Activated CD4-positive, alpha-beta T cell treated with anti-CD3 and anti-CD28 coated beads, Interleukin-2, Interleukin-4, amounts not matched to agents 100 ng/mL and 50 ng/mL, durations not matched to agents 16 hours and 8 hours (primary cell): ENCODE data around the gene ZNF148.
"Not testable (repeated sequence)": the region's sequence is repeated elsewhere in the genome, so short reads cannot be mapped to it uniquely, and the experiment has no call there.

Experiments
- DNase-seq: peaks from one replicate; pipeline ENCODE4 v3.0.0-alpha.2; 2020; ENCODE audit warnings: low spot score

ZNF148 gene

DNA sequence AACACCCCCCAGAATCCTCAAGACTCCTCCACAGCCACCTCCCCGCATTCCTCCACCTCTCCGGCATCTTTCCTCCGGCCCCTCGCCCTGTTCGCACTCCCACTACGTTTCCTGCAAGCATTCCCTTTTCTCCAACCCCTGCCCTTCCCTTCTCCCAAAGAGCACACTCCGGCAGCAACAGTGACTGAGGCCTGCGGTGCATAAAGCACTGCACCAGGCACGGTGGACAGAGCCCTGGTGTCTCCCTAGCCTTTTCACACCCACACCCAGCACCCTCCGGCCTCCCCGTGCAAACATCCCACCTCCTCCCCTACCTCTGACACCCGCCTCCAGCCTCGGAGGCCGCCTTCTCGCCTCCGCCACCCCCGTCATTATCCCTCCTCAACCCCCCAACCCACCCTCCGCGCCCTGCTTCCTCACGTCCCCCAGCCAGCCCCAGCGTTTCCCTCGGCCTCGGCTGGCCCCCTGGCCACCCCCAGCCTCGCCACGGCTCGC lies 577 bp downstream of the ZNF148 start:
- peak; percentile 25 for DNase-seq

DNA sequence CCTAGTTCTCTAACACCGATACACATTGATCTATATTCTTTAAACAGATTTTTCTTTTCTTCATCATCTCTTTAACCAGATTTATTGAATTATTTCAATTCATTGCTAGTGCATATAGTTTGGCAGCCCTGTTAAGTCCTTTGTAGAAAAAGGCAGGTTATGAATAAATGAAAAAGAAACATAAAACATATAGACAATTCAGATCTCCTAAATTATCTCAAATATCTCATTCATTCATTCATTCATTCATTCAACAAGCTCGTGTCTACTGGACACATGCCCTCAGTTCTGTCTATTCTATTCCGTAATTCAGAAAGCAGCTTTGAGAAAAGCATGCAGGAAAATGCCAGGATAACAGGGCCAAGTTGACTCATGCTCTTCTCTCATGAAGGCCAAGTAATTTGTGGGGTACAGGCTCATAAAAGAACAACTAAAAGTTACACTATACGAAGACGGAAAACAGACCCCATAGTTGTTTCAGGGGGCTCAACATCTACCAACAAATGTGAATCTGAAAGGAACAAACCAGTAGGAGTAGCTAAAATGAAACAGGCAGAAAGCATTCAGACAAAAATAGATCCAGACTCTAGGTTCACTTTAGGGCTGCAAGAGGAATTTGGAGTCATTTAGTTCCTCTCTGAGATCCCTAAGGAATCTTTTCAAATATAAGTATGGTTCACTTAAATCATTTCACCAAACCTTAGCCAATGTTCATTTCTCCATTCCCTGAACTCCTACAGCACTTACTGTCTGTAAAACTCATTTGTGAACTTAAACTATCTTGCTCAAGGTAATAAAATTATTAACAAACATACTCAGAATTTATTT lies 7.5 kb downstream of the ZNF148 start:
- no peak for DNase-seq

DNA sequence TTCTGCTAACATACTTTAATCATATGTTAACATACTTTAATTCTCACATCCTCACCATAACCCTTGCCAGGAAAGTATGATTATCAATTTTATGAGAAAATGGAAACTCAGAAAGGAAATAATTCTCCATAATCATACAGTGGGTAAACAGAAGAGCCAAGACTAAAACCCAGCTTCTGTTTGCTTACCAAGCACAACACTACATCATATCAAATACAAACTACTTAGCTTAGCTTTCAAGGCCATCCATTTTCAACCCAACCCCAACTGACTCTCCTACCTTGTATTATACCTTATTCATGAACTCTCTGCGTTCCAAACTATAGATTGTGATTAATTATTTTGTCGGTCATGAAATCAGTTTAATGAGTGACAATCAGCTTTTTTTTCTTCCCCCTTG lies 9.0 kb downstream of the ZNF148 start:
- no peak for DNase-seq

DNA sequence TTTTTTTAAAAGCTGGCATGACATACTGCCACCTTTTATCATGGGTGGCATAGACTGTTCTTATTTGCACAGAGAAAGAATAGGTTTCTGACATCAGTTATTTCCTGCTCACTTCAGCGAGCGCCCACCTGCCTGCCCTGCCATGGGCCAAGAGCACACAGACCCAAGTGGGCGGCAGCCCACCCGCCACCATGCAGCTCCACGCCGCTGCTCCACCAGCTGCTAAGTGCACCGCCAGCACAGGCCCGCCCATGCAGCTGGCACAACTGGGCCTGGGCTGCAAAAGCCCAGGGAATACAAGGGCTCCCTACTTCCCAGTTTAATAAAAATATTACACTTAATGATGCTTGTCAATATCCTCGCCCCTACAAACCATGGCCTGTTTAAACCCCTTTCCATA lies 15.4 kb downstream of the ZNF148 start:
- DNase-seq, result no peak

DNA sequence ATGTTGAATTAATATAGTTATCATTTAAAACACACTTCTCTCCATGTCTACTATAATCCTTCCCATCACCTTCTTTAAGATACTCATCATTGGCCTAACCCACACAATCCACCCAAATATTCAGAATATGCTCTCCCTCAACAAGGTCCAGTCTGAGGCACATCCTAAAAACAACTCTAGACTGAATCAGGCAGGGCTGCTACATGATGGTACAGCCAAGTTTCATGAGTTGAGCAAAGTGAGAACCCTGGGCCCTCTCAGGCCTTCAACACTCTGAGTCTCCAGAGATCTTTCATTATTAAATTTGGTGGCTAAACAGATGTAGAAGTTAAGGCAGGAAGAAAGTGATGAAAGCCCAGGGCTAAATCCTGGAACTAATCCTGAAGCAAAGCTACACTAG lies 16.2 kb downstream of the ZNF148 start:
- DNase-seq, result no peak

DNA sequence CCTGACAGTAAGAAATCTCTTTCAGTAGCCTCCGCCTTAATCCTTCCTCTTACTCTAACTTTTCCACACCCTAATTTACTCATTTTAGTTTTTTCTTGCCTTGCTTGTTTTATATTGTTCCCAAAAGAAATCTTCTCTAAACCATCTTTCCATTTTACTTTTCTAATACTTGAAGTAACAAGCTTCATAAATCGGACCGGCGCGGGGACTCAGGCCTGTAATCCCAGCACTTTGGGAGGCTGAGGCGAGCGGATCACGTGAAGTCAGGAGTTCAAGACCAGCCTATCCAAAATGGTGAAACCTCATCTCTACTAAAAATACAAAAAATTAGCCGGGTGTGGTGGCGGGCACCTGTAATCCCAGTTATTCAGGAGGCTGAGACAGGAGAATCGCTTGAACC lies 17.3 kb downstream of the ZNF148 start:
- no peak for DNase-seq

DNA sequence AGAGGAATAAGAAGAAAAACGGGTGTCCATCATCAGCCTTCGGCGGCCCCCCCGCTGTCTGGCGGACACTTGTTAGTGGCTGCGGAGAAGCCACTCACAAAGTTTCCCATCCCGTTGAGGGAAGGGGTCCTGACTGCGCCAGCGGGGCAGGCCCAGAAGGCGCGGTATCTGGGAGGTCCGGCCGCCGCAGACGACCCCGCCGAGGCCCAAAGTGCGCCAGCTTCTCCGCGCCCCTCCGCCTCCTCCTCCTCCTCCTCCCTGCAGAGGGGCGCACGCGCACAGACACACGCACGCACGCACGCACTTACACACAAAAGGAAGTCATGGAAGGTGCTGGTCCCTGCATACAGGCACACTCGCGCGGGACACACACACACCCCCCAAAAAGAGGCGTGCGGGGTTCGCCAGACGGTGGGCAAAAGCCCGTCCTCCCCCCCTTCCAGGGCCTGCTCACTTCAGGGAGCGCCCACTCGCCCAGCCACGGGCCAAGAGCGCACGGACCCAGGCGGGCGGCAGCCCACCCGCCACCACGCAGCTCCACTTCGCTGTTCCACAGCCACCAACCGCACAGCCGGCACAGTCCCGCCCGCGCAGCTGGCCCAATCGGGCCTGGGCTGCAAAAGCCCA lies 18.0 kb downstream of the ZNF148 start:
- peak; percentile 25 for DNase-seq

DNA sequence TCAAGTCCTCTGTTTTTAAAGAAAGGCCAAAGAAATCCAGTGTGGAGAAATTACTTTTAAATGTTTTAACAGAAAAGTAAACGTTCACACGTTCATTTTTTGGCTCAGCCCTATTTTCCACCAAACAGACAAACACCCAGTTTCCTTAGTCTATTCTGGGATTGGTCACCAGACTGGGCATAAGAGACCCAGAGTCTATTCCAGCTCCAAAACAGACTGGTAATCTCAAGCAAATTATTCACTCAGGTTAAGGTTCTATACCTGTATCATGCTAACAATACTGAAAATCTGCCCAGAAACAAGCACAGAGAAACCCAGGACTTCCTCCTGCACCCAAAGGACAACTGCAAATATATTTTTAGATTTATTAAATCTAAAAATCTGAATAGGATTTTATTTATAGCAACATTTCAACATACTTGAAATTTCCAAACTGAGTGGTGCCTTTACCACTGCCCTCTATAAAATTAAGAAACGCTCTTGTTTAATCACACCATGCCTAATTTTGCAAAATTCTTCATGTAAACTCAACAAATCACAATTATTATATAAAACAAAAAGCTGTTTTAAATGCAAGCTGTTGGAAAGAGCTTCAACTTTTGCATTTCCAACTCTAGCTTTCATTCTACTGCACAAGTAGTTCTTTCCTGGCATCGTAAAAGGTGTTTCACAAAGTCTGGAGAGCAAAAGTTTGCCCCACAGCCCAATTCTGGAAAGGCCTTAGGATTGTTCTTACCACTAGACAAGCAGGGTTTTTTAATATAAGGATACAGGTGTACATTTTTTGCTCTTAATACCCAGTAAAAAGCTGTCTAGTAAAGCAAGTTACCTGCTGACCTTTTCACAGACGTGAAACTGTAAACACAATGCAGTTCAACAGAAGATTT lies 18.7 kb downstream of the ZNF148 start:
- DNase-seq, result no peak

DNA sequence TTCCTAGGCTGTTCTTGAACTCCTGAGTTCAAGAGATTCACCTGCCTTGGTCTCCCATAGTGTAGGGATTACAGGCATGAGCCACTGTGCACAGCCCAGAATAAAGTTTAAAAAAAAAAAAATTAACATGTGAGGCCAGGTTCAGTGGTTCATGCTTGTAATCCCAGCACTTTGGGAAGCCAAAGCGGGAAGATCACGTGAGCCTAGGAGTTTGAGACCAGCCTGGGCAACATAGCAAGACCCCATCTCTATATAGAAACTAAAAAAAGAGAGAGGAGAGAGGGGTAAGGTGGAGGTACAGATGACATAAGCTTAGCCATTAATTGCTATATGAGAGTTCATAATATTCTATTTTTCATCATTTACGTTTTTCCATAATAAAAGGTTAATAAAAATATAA lies 21.5 kb downstream of the ZNF148 start:
- no peak for DNase-seq

DNA sequence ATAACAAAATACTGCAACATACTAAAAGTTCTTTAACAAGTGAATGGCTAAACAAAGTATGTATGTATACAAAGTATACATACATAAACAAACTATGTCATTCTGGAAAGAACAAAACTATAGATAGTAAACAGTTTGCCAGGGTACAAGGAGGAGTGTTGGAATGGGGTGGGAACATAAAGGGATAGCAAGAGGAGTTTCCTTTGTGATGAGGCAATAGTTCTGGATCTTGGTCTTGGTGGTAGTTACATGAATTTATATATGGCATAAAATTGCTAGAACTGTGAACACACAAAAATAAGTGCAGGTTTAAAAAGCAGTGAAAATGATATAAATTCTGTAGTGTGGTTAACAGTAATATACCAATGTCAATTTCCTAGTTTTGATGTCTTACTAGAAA lies 22.0 kb downstream of the ZNF148 start:
- DNase-seq, result no peak

DNA sequence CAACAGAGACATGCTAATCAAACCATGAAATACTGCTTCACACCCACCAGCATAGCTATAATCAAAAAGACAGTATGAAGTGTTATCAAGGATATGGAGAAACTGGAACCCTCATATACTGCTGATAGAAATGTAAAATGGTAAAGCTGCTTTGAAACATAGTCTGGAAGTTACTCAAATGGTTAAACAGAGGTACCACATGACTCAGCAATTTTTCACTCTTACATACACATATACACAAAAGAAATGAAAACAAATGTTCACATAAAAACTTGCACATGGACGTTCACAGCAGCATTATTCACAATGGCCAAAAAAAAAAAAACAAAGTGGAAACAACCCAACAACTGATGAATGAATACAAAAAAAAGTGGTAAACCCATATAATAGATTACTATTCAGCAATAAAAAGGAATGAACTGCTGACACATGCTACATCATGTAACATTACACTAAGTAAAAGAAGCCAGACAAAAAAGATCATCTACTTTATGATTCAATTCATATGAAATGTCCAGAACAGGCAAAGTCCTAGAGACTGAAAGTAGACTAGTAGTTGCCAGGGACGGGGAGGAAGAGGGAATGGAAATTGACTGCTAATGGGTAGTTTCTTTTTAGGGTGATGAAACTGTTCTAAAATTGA lies 23.2 kb downstream of the ZNF148 start:
- DNase-seq, result peak; percentile 35

DNA sequence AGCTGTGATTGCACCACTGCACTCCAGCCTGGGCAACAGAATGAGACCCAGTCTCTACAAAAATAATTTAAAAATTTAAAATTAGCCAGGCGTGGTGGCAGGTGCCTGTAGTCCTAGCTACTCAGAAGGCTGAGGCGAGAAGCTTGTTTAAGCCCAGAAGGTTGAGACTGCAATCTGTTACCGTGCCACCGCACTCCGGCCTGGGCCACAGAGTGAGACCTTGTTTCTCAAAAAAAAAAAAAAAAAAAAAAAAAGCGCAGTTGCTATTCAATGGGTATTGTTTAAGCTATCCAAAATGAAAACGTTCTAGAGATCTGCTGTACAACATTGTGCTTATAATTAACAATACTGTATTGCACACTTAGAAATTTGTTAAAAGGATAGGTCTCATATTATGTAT lies 24.0 kb downstream of the ZNF148 start:
- no peak for DNase-seq

DNA sequence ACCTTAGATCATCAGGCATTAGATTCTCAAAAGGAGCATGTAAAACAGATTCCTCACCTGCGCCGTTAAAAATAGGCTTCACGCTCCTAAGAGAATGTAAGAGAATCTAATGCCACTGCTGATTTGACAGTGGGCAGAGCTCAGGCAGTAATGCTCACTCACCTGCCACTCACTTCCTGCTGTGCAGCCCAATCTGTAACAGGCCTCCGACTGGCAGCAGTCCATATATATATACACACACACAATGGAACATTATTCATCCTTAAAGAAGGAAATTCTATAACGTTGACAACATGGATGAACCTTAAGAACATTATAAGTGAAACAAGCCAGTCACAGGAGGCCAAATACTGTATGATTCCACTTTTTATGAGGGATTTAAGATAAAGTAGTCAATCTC lies 24.5 kb downstream of the ZNF148 start:
- no peak for DNase-seq

DNA sequence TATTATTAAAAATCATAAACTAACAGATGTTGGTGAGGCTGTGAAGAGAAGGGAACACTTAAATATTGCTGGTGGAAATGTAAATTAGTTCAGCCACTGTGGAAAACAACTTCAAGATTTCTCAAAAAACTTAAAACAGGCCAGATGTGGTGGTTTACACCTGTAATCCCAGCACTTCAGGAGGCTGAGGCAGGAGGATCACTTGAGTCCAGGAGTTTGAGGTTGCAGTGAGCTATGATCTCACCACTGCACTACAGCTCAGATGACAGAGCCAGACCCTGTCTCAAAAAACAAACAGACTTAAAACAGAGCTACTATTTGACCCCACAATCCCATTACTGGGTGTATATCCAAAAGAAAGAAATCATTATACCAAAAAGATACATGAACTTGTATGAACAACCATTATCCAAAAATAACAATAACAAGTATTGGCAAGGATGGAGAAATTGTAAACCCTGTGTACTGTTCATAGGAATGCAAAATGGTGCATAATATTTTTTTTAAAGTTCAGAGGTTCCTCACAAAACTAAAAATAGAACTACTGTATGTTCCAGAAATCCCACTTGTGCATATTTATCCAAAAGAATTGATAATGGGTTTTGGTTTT lies 25.5 kb downstream of the ZNF148 start:
- no peak for DNase-seq

DNA sequence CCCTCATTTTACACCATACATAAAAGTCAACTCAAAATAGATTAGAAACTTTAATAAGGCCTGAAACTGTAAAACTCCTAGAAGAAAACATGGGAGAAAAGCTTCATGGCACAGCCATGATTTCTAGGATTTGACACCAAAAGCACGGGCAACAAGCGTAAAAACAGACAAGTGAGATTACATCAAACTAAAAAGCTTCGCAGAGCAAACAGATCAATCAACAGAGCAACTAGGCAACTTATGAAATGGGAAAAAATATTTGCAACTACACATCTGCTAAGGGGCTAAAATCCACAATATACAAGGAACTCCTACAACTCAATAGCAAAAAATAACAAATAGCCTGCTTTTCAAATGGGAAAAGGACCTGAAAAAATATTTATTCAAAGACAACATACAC lies 26.1 kb downstream of the ZNF148 start:
- DNase-seq, result no peak

DNA sequence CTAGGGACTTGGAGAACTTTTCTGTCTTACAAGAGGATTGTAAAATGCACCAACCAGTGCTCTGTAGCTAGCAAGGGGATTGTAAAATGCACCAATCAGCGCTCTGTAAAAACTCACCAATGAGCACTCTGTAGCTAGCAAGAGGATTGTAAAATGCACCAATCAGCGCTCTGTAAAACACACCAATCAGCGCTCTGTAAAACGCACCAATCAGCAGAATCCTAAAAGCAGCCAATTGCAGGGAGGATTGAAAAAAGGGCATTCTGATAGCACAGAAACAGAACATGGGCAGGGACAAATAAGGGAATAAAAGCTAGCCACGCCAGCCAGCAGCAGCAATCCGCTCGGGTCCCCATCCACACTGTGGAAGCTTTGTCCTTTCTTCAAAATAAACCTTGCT lies 31.8 kb downstream of the ZNF148 start:
- DNase-seq, result not testable (repeated sequence)

DNA sequence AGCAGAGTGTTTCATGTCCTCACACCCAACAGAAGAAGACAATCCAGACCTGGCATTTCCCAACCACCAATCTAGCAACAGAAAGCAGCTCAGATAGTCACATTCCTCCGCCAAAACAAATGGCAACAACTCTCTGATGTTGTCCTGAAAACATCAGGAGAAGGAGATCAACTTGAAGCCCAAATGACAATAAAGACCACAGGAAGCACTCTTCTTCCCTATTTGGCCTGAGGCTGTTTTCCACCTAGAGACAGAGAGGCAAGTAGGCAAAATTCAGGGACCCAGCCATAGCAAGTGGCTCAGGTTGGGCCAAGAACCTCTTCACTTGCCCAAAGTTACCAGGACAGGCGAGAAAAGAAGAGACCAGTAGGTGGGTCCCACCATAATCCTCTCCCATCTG lies 35.0 kb downstream of the ZNF148 start:
- DNase-seq, result no peak

DNA sequence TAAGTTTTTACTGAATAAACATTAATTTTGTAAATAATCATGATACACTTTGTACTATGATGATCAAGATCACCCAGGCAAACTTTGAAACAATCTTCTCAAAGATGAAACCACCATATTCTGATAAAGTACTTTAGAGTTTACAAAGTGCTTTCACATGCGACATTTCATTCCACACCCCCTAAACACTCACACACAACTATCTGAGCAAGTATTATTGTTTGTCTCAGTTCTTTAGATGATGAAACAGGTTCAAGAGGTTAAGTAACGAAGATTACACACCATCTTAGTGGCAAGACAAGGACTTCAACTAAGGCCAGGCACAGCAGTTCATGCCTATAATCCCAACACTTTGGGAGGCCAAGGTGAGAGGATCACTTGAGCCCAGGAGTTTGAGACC lies 37.6 kb downstream of the ZNF148 start:
- DNase-seq, result no peak

DNA sequence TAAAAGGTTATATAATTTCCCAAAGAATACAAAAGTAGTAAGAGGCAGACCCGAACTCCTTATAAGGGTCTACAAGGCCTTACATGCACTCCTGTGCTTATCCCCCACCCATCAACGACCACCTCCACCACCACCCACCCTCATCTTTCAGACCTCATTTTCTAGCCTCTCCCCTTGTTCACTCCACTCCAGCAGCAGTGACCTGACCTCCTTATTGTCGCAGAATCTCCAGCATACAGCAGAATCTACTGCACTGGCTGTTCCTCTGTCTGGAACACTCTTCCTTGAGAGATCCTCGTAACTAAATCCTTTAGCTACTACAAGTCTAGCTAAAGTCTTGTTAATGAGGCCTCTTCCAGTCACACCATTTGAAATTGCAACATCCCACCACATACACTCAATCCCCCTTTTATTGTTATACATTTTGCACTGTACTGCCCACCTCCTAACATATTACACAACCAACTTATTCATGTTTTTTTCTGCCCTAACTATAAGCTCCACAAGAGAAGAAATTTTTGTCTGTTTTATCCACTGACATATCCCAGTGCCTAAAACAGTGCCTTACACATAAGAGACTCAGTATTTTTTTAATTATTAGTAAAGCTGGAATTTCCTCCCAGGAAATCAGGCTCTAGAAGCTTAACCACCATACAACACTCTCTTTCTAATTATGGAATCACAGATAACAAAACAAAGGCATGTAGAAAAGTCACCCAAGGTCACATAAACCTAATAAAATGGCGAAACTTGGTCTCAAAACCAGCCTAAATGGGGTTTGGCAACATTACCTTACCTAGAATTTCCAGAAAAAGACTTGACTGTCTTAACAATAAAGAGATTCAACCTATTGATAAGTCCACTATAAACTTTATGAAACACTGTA lies 40.2 kb downstream of the ZNF148 start:
- DNase-seq, result no peak

DNA sequence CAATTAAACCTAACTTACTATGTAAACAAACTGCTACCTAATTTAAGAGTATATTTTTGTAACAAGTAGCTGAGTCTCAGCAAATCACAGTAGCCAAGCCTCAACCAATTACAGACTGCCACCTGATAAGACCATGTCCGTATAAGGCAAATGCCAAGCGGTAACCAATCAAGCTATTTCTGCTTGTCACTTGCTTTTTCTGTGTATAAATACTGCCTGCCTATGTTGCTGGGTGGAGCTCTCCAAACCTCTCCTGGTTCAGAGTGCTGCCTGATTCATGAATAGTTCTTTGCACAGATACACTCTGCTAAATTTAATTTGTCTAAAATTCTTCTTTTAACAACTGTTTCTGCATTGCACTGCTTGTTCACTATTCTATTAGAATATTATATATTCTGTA lies 42.6 kb downstream of the ZNF148 start:
- no peak for DNase-seq

DNA sequence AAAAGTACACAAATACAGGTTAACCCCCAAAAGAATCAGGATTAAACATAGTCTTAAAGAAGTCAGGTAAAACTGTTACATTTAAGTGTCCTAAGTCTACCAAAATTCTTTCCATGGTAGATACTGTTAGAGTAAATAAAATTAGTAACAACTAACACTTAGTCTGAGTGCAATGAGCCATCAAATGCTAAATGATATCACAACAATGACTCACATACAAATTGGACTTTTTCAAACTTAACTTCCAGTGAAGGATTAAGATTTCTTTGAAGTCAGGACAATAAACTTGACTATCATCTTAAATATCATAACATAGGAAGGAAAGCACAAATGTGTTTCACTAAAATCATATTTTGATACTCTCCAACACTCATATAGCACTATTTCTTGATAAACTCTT lies 43.9 kb downstream of the ZNF148 start:
- DNase-seq, result no peak
